ENCODE measurements around the gene MICAL2. TPM values are rescaled to one million over a fixed set of nuclear protein-coding genes. Genes with fewer than 3 reads are reported as not detected.

The MICAL2 gene
- total RNA-seq, 2 experiments from 2014 or later = not detected

DNA sequence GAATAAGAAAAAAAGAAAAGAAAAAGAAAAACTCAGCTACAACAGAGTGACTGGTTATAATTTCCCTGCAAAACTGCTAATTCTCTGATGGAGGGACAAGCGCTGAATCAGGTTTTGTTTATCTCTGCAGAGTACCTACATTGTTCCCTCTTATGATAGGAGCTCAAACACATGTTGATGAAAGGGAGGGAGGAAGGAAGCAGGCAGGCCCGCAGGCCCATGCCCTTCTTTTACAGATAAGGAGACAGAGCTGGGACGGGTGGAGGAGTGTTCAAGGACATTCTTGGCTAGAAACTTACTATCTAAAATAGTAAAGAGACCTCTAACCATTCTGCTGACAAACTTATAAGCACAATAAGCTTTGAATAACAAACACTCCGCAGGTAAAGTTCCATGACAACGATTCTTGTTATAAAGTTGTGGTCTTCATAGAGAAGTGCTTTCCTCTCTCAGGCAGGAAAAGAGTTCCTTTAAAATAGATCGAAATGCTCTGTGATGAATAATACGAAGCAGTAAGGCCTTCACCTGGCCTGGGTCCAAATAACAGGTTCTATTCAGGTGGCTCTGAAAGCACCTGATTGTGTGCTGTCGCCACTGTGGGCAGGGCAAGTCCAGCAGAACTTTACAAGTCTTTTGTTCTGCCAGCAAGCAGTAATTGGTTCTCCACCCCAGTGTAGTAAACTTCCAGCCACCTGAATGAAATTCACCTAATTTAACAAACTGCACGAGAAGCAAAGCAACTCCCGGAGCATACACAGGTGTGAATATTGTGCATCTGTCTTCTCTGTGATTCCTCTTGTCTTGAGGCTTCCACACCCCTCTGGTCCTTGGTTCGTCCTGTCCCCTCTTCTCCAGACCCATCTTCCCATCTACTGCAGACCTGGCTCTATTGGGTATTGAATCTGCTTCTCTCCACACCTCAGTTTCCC is 15.3 kb upstream of the MICAL2 start:
- CTCF ChIA-PET (ENCODE audit: unreplicated experiment) = no interaction called here
- BruUV-seq (replicated peaks) = no TSS peak
- intact Hi-C loops (cut with micrococcal nuclease; ENCODE audit: unreplicated experiment) = no loop called here

DNA sequence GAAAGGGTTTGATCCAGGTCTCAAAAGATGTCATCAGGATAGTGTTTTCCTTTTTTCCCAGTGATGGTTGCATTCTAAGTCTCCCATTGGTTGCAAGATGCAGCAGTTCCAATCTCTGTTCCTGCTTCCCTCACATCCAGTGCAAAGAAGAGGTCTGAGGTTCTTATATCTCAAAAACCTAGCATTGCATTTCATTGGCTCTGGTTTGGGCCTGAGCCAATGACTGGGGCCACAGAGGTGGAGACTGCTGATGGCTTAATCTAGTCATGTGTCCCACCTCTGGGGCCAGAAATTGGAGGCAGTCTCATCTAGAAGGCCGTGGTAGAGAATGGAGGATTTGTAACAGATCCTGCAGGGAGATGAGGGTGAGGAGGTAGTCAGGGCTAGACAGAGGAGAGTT is 13.2 kb upstream of the MICAL2 start:
- no peaks in the 10 kb centered on the region for H3K36me3 ChIP-seq (ENCODE audit: insufficient read depth, low read length)
- H3K4me1 ChIP-seq (ENCODE audit: insufficient read depth, low read length, poor library complexity, severe bottlenecking) = no peaks in the 10 kb centered on the region
- H4K20me1 ChIP-seq (ENCODE audit: insufficient read depth, low read length) = no peaks in the 10 kb centered on the region
- no peaks in the 10 kb centered on the region for H3K79me2 ChIP-seq (ENCODE audit: insufficient read depth, low read depth, low read length)
- DNase-seq (ENCODE audit: low spot score) = no peak
- no peak overlapping the region for H3K27ac ChIP-seq (ENCODE audit: low read depth, low read length, poor library complexity, severe bottlenecking)
- ChIA-PET POLR2A (no interaction called here), CTCF (ENCODE audit: unreplicated experiment) (no interaction called here)
- H3K4me2 ChIP-seq (ENCODE audit: low read length) = no peak overlapping the region
- H2AFZ ChIP-seq (ENCODE audit: low read length) = no peak overlapping the region
- intact Hi-C loops (cut with micrococcal nuclease; ENCODE audit: unreplicated experiment) = no loop called here
- no peaks in the 10 kb centered on the region for H3K9me3 ChIP-seq (ENCODE audit: low read length)
- H3K9me2 ChIP-seq (ENCODE audit: insufficient read depth, low read length) = no peaks in the 10 kb centered on the region
- BruUV-seq (replicated peaks) = no TSS peak
- no peak overlapping the region for H3K4me3 ChIP-seq (ENCODE audit: low read depth, low read length, poor library complexity, severe bottlenecking)
- no peak for TF ChIP-seq EZH2phosphoT487 (IDR thresholded peaks at IDR 0.05; ENCODE audit: borderline replicate concordance, low read depth, low read length)
- TF ChIP-seq, protein P1, sequence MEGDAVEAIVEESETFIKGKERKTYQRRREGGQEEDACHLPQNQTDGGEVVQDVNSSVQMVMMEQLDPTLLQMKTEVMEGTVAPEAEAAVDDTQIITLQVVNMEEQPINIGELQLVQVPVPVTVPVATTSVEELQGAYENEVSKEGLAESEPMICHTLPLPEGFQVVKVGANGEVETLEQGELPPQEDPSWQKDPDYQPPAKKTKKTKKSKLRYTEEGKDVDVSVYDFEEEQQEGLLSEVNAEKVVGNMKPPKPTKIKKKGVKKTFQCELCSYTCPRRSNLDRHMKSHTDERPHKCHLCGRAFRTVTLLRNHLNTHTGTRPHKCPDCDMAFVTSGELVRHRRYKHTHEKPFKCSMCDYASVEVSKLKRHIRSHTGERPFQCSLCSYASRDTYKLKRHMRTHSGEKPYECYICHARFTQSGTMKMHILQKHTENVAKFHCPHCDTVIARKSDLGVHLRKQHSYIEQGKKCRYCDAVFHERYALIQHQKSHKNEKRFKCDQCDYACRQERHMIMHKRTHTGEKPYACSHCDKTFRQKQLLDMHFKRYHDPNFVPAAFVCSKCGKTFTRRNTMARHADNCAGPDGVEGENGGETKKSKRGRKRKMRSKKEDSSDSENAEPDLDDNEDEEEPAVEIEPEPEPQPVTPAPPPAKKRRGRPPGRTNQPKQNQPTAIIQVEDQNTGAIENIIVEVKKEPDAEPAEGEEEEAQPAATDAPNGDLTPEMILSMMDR (conservative IDR thresholded peaks at IDR 0.05; ENCODE audit: low read length) = no peak

More for the DNA sequence above, 15.3 kb upstream of the MICAL2 start:
- POLR2A ChIA-PET = interaction anchor here (0.6 kb wide), 1 partner anchor 12 kb away, joined by 4 read pairs; no protein-coding TSS in a partner anchor
- Histone ChIP-seq H3K4me1 (ENCODE audit: insufficient read depth, low read length, poor library complexity, severe bottlenecking) (peaks cover 7% of the 10 kb centered on the region), H4K20me1 (ENCODE audit: insufficient read depth, low read length) (no peaks in the 10 kb centered on the region), H3K9me3 (ENCODE audit: low read length) (no peaks in the 10 kb centered on the region), H3K4me2 (ENCODE audit: low read length) (no peak overlapping the region), H3K79me2 (ENCODE audit: insufficient read depth, low read depth, low read length) (no peaks in the 10 kb centered on the region), H3K4me3 (ENCODE audit: low read depth, low read length, poor library complexity, severe bottlenecking) (no peak overlapping the region), H3K9me2 (ENCODE audit: insufficient read depth, low read length) (no peaks in the 10 kb centered on the region), H3K27ac (ENCODE audit: low read depth, low read length, poor library complexity, severe bottlenecking) (no peak overlapping the region), H3K36me3 (ENCODE audit: insufficient read depth, low read length) (no peaks in the 10 kb centered on the region), H2AFZ (ENCODE audit: low read length) (no peak overlapping the region)
- no peak for DNase-seq (ENCODE audit: low spot score)
- TF ChIP-seq EZH2phosphoT487 (IDR thresholded peaks at IDR 0.05; ENCODE audit: borderline replicate concordance, low read depth, low read length) = no peak
- TF ChIP-seq, protein P1 (conservative IDR thresholded peaks at IDR 0.05; ENCODE audit: low read length) = no peak

DNA sequence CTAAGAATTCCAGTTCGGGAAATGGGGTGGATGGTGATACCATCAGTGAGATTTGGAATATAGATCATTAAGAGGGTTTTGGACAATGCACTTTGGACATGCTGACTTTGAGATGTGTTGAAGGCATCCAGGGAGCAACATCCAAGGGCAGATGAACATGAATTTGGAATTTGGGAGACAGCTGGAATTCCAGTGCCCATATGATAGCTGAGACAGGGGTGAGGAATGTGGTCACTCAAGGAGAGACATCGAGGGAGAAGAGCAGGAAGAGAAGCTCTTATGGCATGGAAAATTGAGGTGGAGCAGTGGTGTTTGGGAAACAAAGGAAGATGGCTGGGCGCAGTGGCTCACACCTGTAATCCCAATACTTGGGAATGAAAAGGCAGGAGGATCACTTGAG is 11.8 kb upstream of the MICAL2 start:
- intact Hi-C loops (cut with micrococcal nuclease; ENCODE audit: unreplicated experiment) = no loop called here
- no TSS peak for BruUV-seq (replicated peaks)
- POLR2A ChIA-PET = interaction anchor here (0.6 kb wide), 2 partner anchors 553 to 807 kb away, joined by 3 read pairs; no protein-coding TSS in a partner anchor
- TF ChIP-seq EZH2phosphoT487 (IDR thresholded peaks at IDR 0.05; ENCODE audit: borderline replicate concordance, low read depth, low read length) = no peak
- TF ChIP-seq, protein P1 (conservative IDR thresholded peaks at IDR 0.05; ENCODE audit: low read length) = no peak
- H3K9me3 ChIP-seq (ENCODE audit: low read length) = no peaks in the 10 kb centered on the region
- no peaks in the 10 kb centered on the region for H3K9me2 ChIP-seq (ENCODE audit: insufficient read depth, low read length)
- no peaks in the 10 kb centered on the region for H3K36me3 ChIP-seq (ENCODE audit: insufficient read depth, low read length)
- no peaks in the 10 kb centered on the region for H4K20me1 ChIP-seq (ENCODE audit: insufficient read depth, low read length)
- H3K27ac ChIP-seq (ENCODE audit: low read depth, low read length, poor library complexity, severe bottlenecking) = no peak overlapping the region
- CTCF ChIA-PET (ENCODE audit: unreplicated experiment) = no interaction called here
- no peaks in the 10 kb centered on the region for H3K79me2 ChIP-seq (ENCODE audit: insufficient read depth, low read depth, low read length)
- no peaks in the 10 kb centered on the region for H3K4me1 ChIP-seq (ENCODE audit: insufficient read depth, low read length, poor library complexity, severe bottlenecking)
- no peak overlapping the region for H3K4me3 ChIP-seq (ENCODE audit: low read depth, low read length, poor library complexity, severe bottlenecking)
- H2AFZ ChIP-seq (ENCODE audit: low read length) = no peak overlapping the region
- DNase-seq (ENCODE audit: low spot score) = no peak
- no peak overlapping the region for H3K4me2 ChIP-seq (ENCODE audit: low read length)

All from OCI-LY7 (cell line).